Esophagus muscularis mucosa (tissue), 4 donors: ENCODE measurements around the gene UCN2. TPM values are rescaled to one million over a fixed set of nuclear protein-coding genes. Genes with fewer than 3 reads are reported as not detected.

ENCODE experiments used
- DNase-seq: peaks from one replicate; pipeline ENCODE4 v3.0.0-alpha.2; 2017; ENCODE audit errors: extremely low spot score
- H3K27ac ChIP-seq, 4 donors: fragments of 200-600 bp; sonication (generic); replicated peaks in 1 of 4; 1 replicate in 3 of 4; 2 replicates in 1 of 4; pipeline ENCODE4 v1.5.1; 2016 to 2019; ENCODE audit warnings: mild to moderate bottlenecking in 1 of 4
- H3K27me3 ChIP-seq, 4 donors: fragments of 200-600 bp; sonication (generic); one replicate each; pipeline versions ENCODE4 v1.5.1 to v1.6.0; 2016 to 2019
- H3K36me3 ChIP-seq, 4 donors: fragments of 200-600 bp; sonication (generic); one replicate each; pipeline ENCODE4 v1.5.1; 2016 to 2019
- H3K4me1 ChIP-seq, 4 donors: fragments of 200-600 bp; sonication (generic); one replicate each; pipeline ENCODE4 v1.5.1; 2016 to 2019
- H3K4me3 ChIP-seq, 4 donors: fragments of 200-600 bp; sonication (generic); 1 replicate in 2 of 4; 2 replicates in 2 of 4; pipeline ENCODE4 v1.5.1; 2016 to 2019; ENCODE audit warnings: mild to moderate bottlenecking in 4 of 4, moderate library complexity in 1 of 4
- H3K9me3 ChIP-seq, 4 donors: fragments of 200-600 bp; sonication (generic); 1 replicate in 3 of 4; 2 replicates in 1 of 4; pipeline ENCODE4 v1.5.1; 2016 to 2019
- EP300 ChIP-seq: sonication (generic); formaldehyde crosslinking; IDR thresholded peaks from one replicate; pipeline ENCODE4 v1.6.1; 2017; ENCODE audit warnings: antibody characterized with exemption
- POLR2A ChIP-seq: fragments of 450-650 bp; IDR thresholded peaks from one replicate; pipeline ENCODE4 v1.6.1; 2017; ENCODE audit warnings: antibody characterized with exemption, moderate library complexity, mild to moderate bottlenecking, low read depth
- POLR2AphosphoS5 ChIP-seq, 2 donors: sonication (generic); formaldehyde crosslinking; IDR thresholded peaks; one replicate each; pipeline ENCODE4 v1.6.1; 2017; ENCODE audit warnings: antibody characterized with exemption in 2 of 2
- WGBS: methylation state at CpG from one replicate; pipeline ENCODE4 v1.1.5; 2018; 5-methylcytosine and 5-hydroxymethylcytosine counted together
- intact Hi-C: fragments of 100-400 bp; cut with DNase I; formaldehyde crosslinking; loops from one replicate; pipeline ENCODE4 v1.15.1; 2023
- total RNA-seq, 4 donors: library from RNA; depleted of rRNA; stranded (reverse); fragments of >200 nt; gene quantifications; one replicate each; pipeline versions ENCODE4 v1.1.0 to v1.2.1, GENCODE V29; 2016
- TF ChIP-seq, protein P1 (sequence below), 3 experiments: fragments of 200-600 bp in 2 of 3; fragments of 450-650 bp in 1 of 3; sonication (generic) in 2 of 3; IDR thresholded peaks; one replicate each; pipeline ENCODE4 v1.5.1; 2017 to 2019; ENCODE audit warnings: antibody characterized with exemption in 3 of 3, mild to moderate bottlenecking in 2 of 3, moderate library complexity in 1 of 3

The UCN2 gene
- total RNA-seq, 4 donors from 2014 or later: not detected

- DNase-seq: no peak
- Histone ChIP-seq H3K27ac (peak overlapping the region; percentile 70 to 84 (median 78)), H3K36me3 (peaks cover 44 to 63% (median 59%) of the 10 kb centered on the region in 4 donors), H3K4me1 (peaks cover 40 to 72% (median 47%) of the 10 kb centered on the region in 4 donors), H3K27me3 (peaks cover 0 to 24% (median 0%) of the 10 kb centered on the region in 4 donors), H3K9me3 (no peaks in the 10 kb centered on the region), H3K4me3 (no peak overlapping the region)
- intact Hi-C loops: no loop called here
- WGBS: 38% methylated on average over 3 of the region's 5 CpGs
- TF ChIP-seq EP300 (no peak), POLR2AphosphoS5 (IDR thresholded peaks at IDR 0.05) (peak; percentile 64 to 69)
- TF ChIP-seq, protein P1, sequence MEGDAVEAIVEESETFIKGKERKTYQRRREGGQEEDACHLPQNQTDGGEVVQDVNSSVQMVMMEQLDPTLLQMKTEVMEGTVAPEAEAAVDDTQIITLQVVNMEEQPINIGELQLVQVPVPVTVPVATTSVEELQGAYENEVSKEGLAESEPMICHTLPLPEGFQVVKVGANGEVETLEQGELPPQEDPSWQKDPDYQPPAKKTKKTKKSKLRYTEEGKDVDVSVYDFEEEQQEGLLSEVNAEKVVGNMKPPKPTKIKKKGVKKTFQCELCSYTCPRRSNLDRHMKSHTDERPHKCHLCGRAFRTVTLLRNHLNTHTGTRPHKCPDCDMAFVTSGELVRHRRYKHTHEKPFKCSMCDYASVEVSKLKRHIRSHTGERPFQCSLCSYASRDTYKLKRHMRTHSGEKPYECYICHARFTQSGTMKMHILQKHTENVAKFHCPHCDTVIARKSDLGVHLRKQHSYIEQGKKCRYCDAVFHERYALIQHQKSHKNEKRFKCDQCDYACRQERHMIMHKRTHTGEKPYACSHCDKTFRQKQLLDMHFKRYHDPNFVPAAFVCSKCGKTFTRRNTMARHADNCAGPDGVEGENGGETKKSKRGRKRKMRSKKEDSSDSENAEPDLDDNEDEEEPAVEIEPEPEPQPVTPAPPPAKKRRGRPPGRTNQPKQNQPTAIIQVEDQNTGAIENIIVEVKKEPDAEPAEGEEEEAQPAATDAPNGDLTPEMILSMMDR (IDR thresholded peaks at IDR 0.05): no peak
These were observed 34.9 kb upstream of the UCN2 start for GRCh38 chr3:48598323-48599076.

GRCh38 chr3:48597408-48597800 lies 33.8 kb upstream of the UCN2 start:
- H3K4me3 ChIP-seq: no peak overlapping the region
- H3K36me3 ChIP-seq: peaks cover 33 to 52% (median 48%) of the 10 kb centered on the region in 4 donors
- WGBS: 92% methylated on average over 4 of the region's 6 CpGs
- H3K4me1 ChIP-seq: peaks cover 40 to 72% (median 47%) of the 10 kb centered on the region in 4 donors
- peaks cover 0 to 35% (median 0%) of the 10 kb centered on the region in 4 donors for H3K27me3 ChIP-seq
- TF ChIP-seq, protein P1 (IDR thresholded peaks at IDR 0.05): no peak
- TF ChIP-seq EP300: no peak
- TF ChIP-seq POLR2A: no peak
- no peak for TF ChIP-seq POLR2AphosphoS5 (IDR thresholded peaks at IDR 0.05)
- no peak for DNase-seq
- H3K9me3 ChIP-seq: no peaks in the 10 kb centered on the region
- intact Hi-C loops: no loop called here
- H3K27ac ChIP-seq: peak overlapping the region; percentile 70 to 84 (median 78)

- Histone ChIP-seq H3K27ac (peak overlapping the region; percentile 70 to 84 (median 78)), H3K4me1 (peaks cover 40 to 72% (median 47%) of the 10 kb centered on the region in 4 donors), H3K36me3 (peaks cover 28 to 46% (median 42%) of the 10 kb centered on the region in 4 donors), H3K9me3 (no peaks in the 10 kb centered on the region), H3K27me3 (peaks cover 0 to 38% (median 0%) of the 10 kb centered on the region in 4 donors), H3K4me3 (no peak overlapping the region)
- 87% methylated on average over 5 of the region's 8 CpGs for WGBS
- intact Hi-C loops: no loop called here
- TF ChIP-seq, protein P1 (IDR thresholded peaks at IDR 0.05): no peak
- no peak for TF ChIP-seq POLR2A
- no peak for TF ChIP-seq EP300
- no peak for TF ChIP-seq POLR2AphosphoS5 (IDR thresholded peaks at IDR 0.05)
- DNase-seq: no peak
These were observed 33.3 kb upstream of the UCN2 start for GRCh38 chr3:48596676-48597407.

DNA sequence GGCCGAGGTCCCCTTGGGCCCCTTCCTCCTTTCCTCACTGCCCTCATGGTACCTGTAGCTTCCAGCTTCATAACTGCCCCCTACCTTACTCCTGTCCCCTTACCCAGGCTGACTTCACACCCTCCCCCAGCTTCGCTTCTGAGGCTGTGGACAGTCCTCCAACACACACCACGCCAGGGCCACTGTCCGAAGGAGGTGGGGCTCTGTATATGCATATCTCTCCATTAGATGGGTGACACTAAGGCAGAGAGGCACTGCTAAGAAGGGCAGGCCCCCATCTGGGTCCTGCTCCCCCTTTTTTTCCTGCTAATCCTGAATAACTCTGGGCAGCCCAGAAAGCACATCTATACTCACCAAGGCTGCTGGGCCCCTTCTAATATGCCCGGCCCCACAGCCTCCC lies 32.6 kb upstream of the UCN2 start:
- no peak overlapping the region for H3K4me3 ChIP-seq
- TF ChIP-seq POLR2AphosphoS5 (IDR thresholded peaks at IDR 0.05) (no peak), POLR2A (no peak), EP300 (no peak)
- TF ChIP-seq, protein P1 (IDR thresholded peaks at IDR 0.05): no peak
- peaks cover 0 to 38% (median 0%) of the 10 kb centered on the region in 4 donors for H3K27me3 ChIP-seq
- DNase-seq: no peak
- 86% methylated on average over 5 of the region's 5 CpGs for WGBS
- peak overlapping the region in 1 of 4 donors; percentile 84 for H3K27ac ChIP-seq
- H3K4me1 ChIP-seq: peaks cover 40 to 70% (median 47%) of the 10 kb centered on the region in 4 donors
- no peaks in the 10 kb centered on the region for H3K9me3 ChIP-seq
- intact Hi-C loops: no loop called here
- peaks cover 23 to 39% (median 36%) of the 10 kb centered on the region in 4 donors for H3K36me3 ChIP-seq
